Ishikawa (cell line): ENCODE measurements around the gene FBXO48.

ENCODE experiments used
- EP300 ChIP-seq: IDR thresholded peaks from 2 replicates; pipeline ENCODE4 v1.6.1; 2012; ENCODE audit warnings: borderline replicate concordance
- MAX ChIP-seq: IDR thresholded peaks from 2 replicates; pipeline ENCODE4 v1.6.1; 2012
- YY1 ChIP-seq: IDR thresholded peaks from 2 replicates; pipeline ENCODE4 v1.6.1; 2012; ENCODE audit warnings: low read depth

- no peak for TF ChIP-seq YY1
- TF ChIP-seq MAX = no peak
- TF ChIP-seq EP300 = no peak
Observed at GRCh38 chr2:68463287-68463877, 3.7 kb downstream of the FBXO48 start.
